Measurements from ENCODE around the gene RET. TPM values are rescaled to one million over a fixed set of nuclear protein-coding genes. Genes with fewer than 3 reads are reported as not detected.
A peak's percentile ranks its signal among the peaks of the same experiment; 100 is the strongest.

Gene RET
- total and polyA plus RNA-seq, 2 of the 13 experiments (the other 11 are each of a cell fraction or from before 2014, with no cell fraction given), result 0.02 TPM; not detected in 1

- TF ChIP-seq, protein P1, sequence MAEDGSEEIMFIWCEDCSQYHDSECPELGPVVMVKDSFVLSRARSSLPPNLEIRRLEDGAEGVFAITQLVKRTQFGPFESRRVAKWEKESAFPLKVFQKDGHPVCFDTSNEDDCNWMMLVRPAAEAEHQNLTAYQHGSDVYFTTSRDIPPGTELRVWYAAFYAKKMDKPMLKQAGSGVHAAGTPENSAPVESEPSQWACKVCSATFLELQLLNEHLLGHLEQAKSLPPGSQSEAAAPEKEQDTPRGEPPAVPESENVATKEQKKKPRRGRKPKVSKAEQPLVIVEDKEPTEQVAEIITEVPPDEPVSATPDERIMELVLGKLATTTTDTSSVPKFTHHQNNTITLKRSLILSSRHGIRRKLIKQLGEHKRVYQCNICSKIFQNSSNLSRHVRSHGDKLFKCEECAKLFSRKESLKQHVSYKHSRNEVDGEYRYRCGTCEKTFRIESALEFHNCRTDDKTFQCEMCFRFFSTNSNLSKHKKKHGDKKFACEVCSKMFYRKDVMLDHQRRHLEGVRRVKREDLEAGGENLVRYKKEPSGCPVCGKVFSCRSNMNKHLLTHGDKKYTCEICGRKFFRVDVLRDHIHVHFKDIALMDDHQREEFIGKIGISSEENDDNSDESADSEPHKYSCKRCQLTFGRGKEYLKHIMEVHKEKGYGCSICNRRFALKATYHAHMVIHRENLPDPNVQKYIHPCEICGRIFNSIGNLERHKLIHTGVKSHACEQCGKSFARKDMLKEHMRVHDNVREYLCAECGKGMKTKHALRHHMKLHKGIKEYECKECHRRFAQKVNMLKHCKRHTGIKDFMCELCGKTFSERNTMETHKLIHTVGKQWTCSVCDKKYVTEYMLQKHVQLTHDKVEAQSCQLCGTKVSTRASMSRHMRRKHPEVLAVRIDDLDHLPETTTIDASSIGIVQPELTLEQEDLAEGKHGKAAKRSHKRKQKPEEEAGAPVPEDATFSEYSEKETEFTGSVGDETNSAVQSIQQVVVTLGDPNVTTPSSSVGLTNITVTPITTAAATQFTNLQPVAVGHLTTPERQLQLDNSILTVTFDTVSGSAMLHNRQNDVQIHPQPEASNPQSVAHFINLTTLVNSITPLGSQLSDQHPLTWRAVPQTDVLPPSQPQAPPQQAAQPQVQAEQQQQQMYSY (CRISPR knock-in tag; IDR thresholded peaks at IDR 0.05), result no peak
- TF ChIP-seq ZNF264 (CRISPR knock-in tag; IDR thresholded peaks at IDR 0.05), result no peak
- TF ChIP-seq, protein P2, sequence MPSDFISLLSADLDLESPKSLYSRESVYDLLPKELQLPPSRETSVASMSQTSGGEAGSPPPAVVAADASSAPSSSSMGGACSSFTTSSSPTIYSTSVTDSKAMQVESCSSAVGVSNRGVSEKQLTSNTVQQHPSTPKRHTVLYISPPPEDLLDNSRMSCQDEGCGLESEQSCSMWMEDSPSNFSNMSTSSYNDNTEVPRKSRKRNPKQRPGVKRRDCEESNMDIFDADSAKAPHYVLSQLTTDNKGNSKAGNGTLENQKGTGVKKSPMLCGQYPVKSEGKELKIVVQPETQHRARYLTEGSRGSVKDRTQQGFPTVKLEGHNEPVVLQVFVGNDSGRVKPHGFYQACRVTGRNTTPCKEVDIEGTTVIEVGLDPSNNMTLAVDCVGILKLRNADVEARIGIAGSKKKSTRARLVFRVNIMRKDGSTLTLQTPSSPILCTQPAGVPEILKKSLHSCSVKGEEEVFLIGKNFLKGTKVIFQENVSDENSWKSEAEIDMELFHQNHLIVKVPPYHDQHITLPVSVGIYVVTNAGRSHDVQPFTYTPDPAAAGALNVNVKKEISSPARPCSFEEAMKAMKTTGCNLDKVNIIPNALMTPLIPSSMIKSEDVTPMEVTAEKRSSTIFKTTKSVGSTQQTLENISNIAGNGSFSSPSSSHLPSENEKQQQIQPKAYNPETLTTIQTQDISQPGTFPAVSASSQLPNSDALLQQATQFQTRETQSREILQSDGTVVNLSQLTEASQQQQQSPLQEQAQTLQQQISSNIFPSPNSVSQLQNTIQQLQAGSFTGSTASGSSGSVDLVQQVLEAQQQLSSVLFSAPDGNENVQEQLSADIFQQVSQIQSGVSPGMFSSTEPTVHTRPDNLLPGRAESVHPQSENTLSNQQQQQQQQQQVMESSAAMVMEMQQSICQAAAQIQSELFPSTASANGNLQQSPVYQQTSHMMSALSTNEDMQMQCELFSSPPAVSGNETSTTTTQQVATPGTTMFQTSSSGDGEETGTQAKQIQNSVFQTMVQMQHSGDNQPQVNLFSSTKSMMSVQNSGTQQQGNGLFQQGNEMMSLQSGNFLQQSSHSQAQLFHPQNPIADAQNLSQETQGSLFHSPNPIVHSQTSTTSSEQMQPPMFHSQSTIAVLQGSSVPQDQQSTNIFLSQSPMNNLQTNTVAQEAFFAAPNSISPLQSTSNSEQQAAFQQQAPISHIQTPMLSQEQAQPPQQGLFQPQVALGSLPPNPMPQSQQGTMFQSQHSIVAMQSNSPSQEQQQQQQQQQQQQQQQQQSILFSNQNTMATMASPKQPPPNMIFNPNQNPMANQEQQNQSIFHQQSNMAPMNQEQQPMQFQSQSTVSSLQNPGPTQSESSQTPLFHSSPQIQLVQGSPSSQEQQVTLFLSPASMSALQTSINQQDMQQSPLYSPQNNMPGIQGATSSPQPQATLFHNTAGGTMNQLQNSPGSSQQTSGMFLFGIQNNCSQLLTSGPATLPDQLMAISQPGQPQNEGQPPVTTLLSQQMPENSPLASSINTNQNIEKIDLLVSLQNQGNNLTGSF (CRISPR knock-in tag; IDR thresholded peaks at IDR 0.05), result 0 out of 2 replicates have a peak, but pooled peaks have one; percentile 0
- 0 out of 2 replicates have a peak, but pooled peaks have one; percentile 54 for TF ChIP-seq ZNF713 (CRISPR knock-in tag; IDR thresholded peaks at IDR 0.05)
- no peak for TF ChIP-seq RERE (CRISPR knock-in tag; IDR thresholded peaks at IDR 0.05; ENCODE audit: low read depth)
- TF ChIP-seq SAFB2 (CRISPR knock-in tag; IDR thresholded peaks at IDR 0.05; ENCODE audit: borderline replicate concordance, low read depth), result peak; percentile 26; the same call in 1 of the 2 replicates
- TF ChIP-seq ZGPAT (CRISPR knock-in tag; IDR thresholded peaks at IDR 0.05), result peak; percentile 53; the same call in 1 of the 2 replicates
- TF ChIP-seq ZNF20 (CRISPR knock-in tag; IDR thresholded peaks at IDR 0.05), result 0 out of 2 replicates have a peak, but pooled peaks have one; percentile 42
- TF ChIP-seq STAT5B (CRISPR knock-in tag; IDR thresholded peaks at IDR 0.05), result no peak
- no peak for TF ChIP-seq SMAD1 (CRISPR knock-in tag; IDR thresholded peaks at IDR 0.05; ENCODE audit: borderline replicate concordance, low read depth)
Observed at GRCh38 chr10:43138021-43138756, 61.3 kb downstream of the RET start, which contains the start of gene CSGALNACT2 (continued).

All from HepG2 (cell line).